SH-SY5Y (cell line): Measurements from ENCODE around the gene SF3B6.

Experiments used
- GATA2 ChIP-seq: IDR thresholded peaks from 2 replicates; pipeline ENCODE4 v1.6.1; 2011; ENCODE audit warnings: mild to moderate bottlenecking, low read depth, low read length
- GATA3 ChIP-seq: IDR thresholded peaks from 2 replicates; pipeline ENCODE4 v1.6.1; 2011; ENCODE audit warnings: low read depth, mild to moderate bottlenecking, low read length, moderate library complexity

SF3B6 gene

DNA sequence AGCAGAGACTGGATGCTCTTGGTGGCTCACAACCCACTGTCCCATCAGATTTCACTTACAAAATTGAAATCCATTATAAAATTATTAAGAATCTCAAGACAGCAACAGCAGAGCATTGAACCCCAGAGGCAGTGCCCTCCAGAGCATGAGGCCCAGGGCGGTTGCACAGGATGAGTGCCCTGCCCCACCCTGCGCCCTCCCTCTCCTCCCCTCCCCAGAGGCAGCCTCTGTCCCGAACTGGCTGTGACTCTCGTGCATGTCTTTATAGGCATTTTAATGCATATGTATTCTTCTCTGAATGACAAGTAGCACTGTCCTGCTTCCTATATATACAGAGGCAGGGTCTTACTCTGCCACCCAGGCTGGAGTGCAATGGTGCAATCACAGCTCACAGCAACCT, 55.9 kb downstream of the SF3B6 start:
- no peak for TF ChIP-seq GATA2
- no peak for TF ChIP-seq GATA3

GRCh38 chr2:24019729-24020128, 56.4 kb downstream of the SF3B6 start:
- TF ChIP-seq GATA3 (no peak), GATA2 (no peak)

- TF ChIP-seq GATA2 = no peak
Observed at GRCh38 chr2:24018241-24018640, 57.9 kb downstream of the SF3B6 start.

DNA sequence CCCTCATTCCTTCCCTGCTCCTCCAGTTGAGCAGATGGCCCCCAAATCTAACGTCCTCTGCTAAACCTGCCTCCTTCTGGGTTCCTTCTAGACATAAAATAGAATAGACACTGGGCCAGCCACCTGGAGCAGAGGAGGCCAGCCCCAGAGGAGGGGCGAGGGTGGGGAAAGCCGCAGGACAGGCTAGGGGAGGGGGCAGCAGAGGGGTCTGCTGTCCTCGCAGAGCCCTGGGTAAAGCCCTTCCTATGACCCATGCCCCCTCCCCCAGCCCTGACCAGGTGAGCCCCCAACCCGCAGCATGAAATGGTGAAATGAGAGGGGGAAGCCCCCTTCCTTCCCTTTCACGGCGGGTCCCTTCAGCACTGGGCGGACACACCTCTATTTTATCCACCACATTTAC, 58.4 kb downstream of the SF3B6 start:
- no peak for TF ChIP-seq GATA3
- no peak for TF ChIP-seq GATA2
